Stimulated activated CD4-positive, alpha-beta T cell treated with anti-CD3 and anti-CD28 coated beads, Interleukin-4, amount 100 ng/mL, for 4 hours (primary cell): ENCODE results near the gene PMS1.
"Not testable (repeated sequence)": the region's sequence is repeated elsewhere in the genome, so short reads cannot be mapped to it uniquely, and the experiment has no call there.

Source experiments
- DNase-seq, 2 experiments: peaks; one replicate each; pipeline ENCODE4 v3.0.0-alpha.2; 2020

PMS1 gene

GRCh38 chr2:189818249-189819038 is 34.2 kb downstream of the PMS1 start:
- DNase-seq, result no peak

- DNase-seq, result no peak
Measured at GRCh38 chr2:189819297-189819704, 35.1 kb downstream of the PMS1 start.

- DNase-seq, result no peak
Measured at GRCh38 chr2:189821953-189822748, 37.9 kb downstream of the PMS1 start.

GRCh38 chr2:189824694-189825396 is 40.6 kb downstream of the PMS1 start:
- DNase-seq, result no peak

GRCh38 chr2:189826039-189826438 is 41.8 kb downstream of the PMS1 start:
- DNase-seq, result no peak

- no peak for DNase-seq
Measured at GRCh38 chr2:189829102-189829833, 45.0 kb downstream of the PMS1 start.

GRCh38 chr2:189830510-189830909 is 46.3 kb downstream of the PMS1 start:
- no peak for DNase-seq

GRCh38 chr2:189834059-189834458 is 49.8 kb downstream of the PMS1 start:
- no peak for DNase-seq

- not testable (repeated sequence) for DNase-seq
Measured at GRCh38 chr2:189834642-189835041, 50.4 kb downstream of the PMS1 start.

- DNase-seq, result no peak
Measured at GRCh38 chr2:189835855-189836558, 51.8 kb downstream of the PMS1 start.

GRCh38 chr2:189836644-189837043 is 52.4 kb downstream of the PMS1 start:
- DNase-seq, result no peak

- DNase-seq, result no peak
Measured at GRCh38 chr2:189837326-189837725, 53.1 kb downstream of the PMS1 start.

- no peak for DNase-seq
Measured at GRCh38 chr2:189841019-189841418, 56.8 kb downstream of the PMS1 start.

- DNase-seq, result no peak
Measured at GRCh38 chr2:189848276-189848675, 64.0 kb downstream of the PMS1 start.

- DNase-seq, result no peak
Measured at GRCh38 chr2:189849550-189849949, 65.3 kb downstream of the PMS1 start.

- no peak for DNase-seq
Measured at GRCh38 chr2:189851174-189851826, 67.0 kb downstream of the PMS1 start.

- no peak for DNase-seq
Measured at GRCh38 chr2:189854187-189854586, 69.9 kb downstream of the PMS1 start.

- no peak for DNase-seq
Measured at GRCh38 chr2:189854940-189855339, 70.7 kb downstream of the PMS1 start.

- DNase-seq, result no peak
Measured at GRCh38 chr2:189858291-189858690, 74.0 kb downstream of the PMS1 start.

GRCh38 chr2:189860161-189860560 is 75.9 kb downstream of the PMS1 start:
- DNase-seq, result no peak

GRCh38 chr2:189862751-189863150 is 78.5 kb downstream of the PMS1 start:
- no peak for DNase-seq

GRCh38 chr2:189865826-189866225 is 81.6 kb downstream of the PMS1 start:
- DNase-seq, result no peak
